ENCODE measurements around the gene HSPA14. TPM values are rescaled to one million over a fixed set of nuclear protein-coding genes. Genes with fewer than 3 reads are reported as not detected.

Gene HSPA14
- total RNA-seq, 3 donors from 2014 or later, result 9.3 to 16.7 (median 16.4) TPM

DNA sequence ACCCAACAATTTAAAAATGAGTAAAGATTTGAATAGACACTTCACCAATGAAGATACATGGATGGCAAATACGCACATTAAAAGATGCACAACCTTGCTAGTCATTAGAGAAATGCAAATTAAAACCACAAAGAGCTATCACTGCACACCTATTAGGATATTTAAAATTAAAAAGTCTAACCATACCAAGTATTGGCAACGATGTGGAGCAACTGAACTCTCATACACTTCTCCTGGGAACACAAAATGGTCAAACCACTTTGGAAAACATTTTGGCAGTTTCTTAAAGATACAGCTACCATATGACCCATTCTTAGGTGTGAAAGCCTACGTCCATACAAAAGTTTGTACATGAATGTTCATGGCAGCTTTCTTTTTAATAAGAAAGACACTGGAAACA, 79.7 kb downstream of the HSPA14 start:
- TF ChIP-seq CTCF (IDR thresholded peaks at IDR 0.05) (no peak), POLR2A (IDR thresholded peaks at IDR 0.05) (no peak), POLR2AphosphoS5 (IDR thresholded peaks at IDR 0.05) (no peak)
- Histone ChIP-seq H3K9me3 (peaks cover 6 to 26% of the 10 kb centered on the region in 2 donors), H3K36me3 (peaks cover 5% of the 10 kb centered on the region), H3K27me3 (no peaks in the 10 kb centered on the region), H3K27ac (no peak overlapping the region), H3K4me1 (no peaks in the 10 kb centered on the region), H3K4me3 (no peak overlapping the region)
- DNase-seq (ENCODE audit: low spot score in 2 of 2), result no peak
- intact Hi-C loops (cut with DNase I; ENCODE audit: low total_unique reads), result no loop called here

DNA sequence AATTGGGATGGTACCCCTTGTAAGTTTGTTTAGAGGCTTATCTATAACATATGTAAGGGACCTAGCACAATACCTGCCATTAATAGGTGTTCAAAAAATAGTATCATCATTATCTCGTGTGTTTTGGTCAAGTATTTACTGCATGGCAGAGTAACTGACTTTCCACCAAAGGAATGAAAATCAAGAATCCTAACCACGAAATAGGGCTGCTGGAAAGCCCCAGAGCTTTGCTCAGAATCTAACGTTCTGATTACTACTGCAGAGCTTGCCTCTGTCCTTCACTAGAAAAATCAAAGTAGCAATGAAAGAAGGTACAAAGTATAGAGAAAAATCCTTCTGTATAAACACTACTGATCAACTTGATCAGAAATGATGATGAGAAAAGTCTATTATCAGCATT, 80.9 kb downstream of the HSPA14 start:
- peaks cover 6 to 26% of the 10 kb centered on the region in 2 donors for H3K9me3 ChIP-seq
- H3K27me3 ChIP-seq, result no peaks in the 10 kb centered on the region
- peaks cover 5% of the 10 kb centered on the region for H3K36me3 ChIP-seq
- no peak overlapping the region for H3K4me3 ChIP-seq
- H3K27ac ChIP-seq, result no peak overlapping the region
- intact Hi-C loops (cut with DNase I; ENCODE audit: low total_unique reads), result no loop called here
- TF ChIP-seq POLR2AphosphoS5 (IDR thresholded peaks at IDR 0.05), result no peak
- TF ChIP-seq CTCF (IDR thresholded peaks at IDR 0.05), result no peak
- no peak for TF ChIP-seq POLR2A (IDR thresholded peaks at IDR 0.05)
- H3K4me1 ChIP-seq, result no peaks in the 10 kb centered on the region
- no peak for DNase-seq (ENCODE audit: low spot score in 2 of 2)

Other genes with a start within 250 kb of the HSPA14 start
- gene FAM107B, start 63.4 kb upstream of the HSPA14 start, total RNA-seq, result 10 to 100 TPM; 30.8 to 56.1 (median 51.8) TPM
- gene CDNF, start 269 bp upstream of the HSPA14 start, total RNA-seq, result 1 to 10 TPM; 2.9 to 6.2 (median 5.1) TPM
- gene MSANTD7, start within 50 bp of the HSPA14 start, total RNA-seq, result 10 to 100 TPM in 2 of 3 donors, 1 to 10 TPM in 1; 9.6 to 14.0 (median 11.1) TPM
- gene SUV39H2, start 40.6 kb downstream of the HSPA14 start, total RNA-seq, result 1 to 10 TPM; 4.6 to 7.5 (median 5.6) TPM
- 10 to 100 TPM in 2 of 3 donors, 1 to 10 TPM in 1; 8.3 to 21.2 (median 10.8) TPM for gene DCLRE1C, start 115.8 kb downstream of the HSPA14 start, total RNA-seq
- gene MEIG1, start 121.1 kb downstream of the HSPA14 start, total RNA-seq, result not detected
- 1 to 10 TPM; 1.1 to 2.6 (median 1.6) TPM for gene OLAH, start 205.6 kb downstream of the HSPA14 start, total RNA-seq